ENCODE measurements around the gene EDN2. TPM values are rescaled to one million over a fixed set of nuclear protein-coding genes. Genes with fewer than 3 reads are reported as not detected.

EDN2 gene
- total RNA-seq, 3 donors from 2014 or later (not counting 1 experiment from before 2014, with no cell fraction given) = 0.29 to 0.93 (median 0.64) TPM

GRCh38 chr1:41478118-41478748 lies 6.2 kb downstream of the EDN2 start:
- Mint-ChIP-seq H3K27me3 (ENCODE audit: low read depth in 2 of 2) (peaks cover 0 to 4% of the 10 kb centered on the region in 2 donors), H3K36me3 (no peaks in the 10 kb centered on the region), H3K4me1 (no peaks in the 10 kb centered on the region), H3K9me3 (no peaks in the 10 kb centered on the region), H3K27ac (no peak overlapping the region), H3K4me3 (no peak overlapping the region)
- no peak for TF ChIP-seq CTCF (IDR thresholded peaks at IDR 0.05)
- no peaks in the 10 kb centered on the region for H3K9me3 ChIP-seq (ENCODE audit: control insufficient read depth, insufficient read depth, low read length)
- intact Hi-C loops (cut with micrococcal nuclease) = no loop called here
- H3K36me3 ChIP-seq (ENCODE audit: control insufficient read depth, insufficient read depth, low read length) = no peaks in the 10 kb centered on the region
- no peaks in the 10 kb centered on the region for H3K27me3 ChIP-seq (ENCODE audit: control insufficient read depth, insufficient read depth, low read length)
- 82% methylated on average over 12 of the region's 12 CpGs for WGBS (ENCODE audit: insufficient coverage)
- H3K4me3 ChIP-seq (ENCODE audit: low read length) = no peak overlapping the region
- no peaks in the 10 kb centered on the region for H3K4me1 ChIP-seq (ENCODE audit: control insufficient read depth, insufficient read depth, low read length)
- no peak overlapping the region for H3K27ac ChIP-seq (ENCODE audit: low read length)
- no peak for ATAC-seq
- no peak for DNase-seq

- no peak for ATAC-seq
- H3K4me1 ChIP-seq (ENCODE audit: control insufficient read depth, insufficient read depth, low read length) = no peaks in the 10 kb centered on the region
- no peak for DNase-seq
- H3K4me3 ChIP-seq (ENCODE audit: low read length) = no peak overlapping the region
- no peaks in the 10 kb centered on the region for H3K36me3 Mint-ChIP-seq
- no peak for TF ChIP-seq CTCF (IDR thresholded peaks at IDR 0.05)
- H3K27ac Mint-ChIP-seq = no peak overlapping the region
- H3K27me3 Mint-ChIP-seq (ENCODE audit: low read depth in 2 of 2) = peaks cover 0 to 3% of the 10 kb centered on the region in 2 donors
- intact Hi-C loops (cut with micrococcal nuclease) = no loop called here
- H3K27ac ChIP-seq (ENCODE audit: low read length) = no peak overlapping the region
- no peak overlapping the region for H3K4me3 Mint-ChIP-seq
- 86% methylated on average over 11 of the region's 11 CpGs for WGBS (ENCODE audit: insufficient coverage)
- no peaks in the 10 kb centered on the region for H3K36me3 ChIP-seq (ENCODE audit: control insufficient read depth, insufficient read depth, low read length)
- no peaks in the 10 kb centered on the region for H3K27me3 ChIP-seq (ENCODE audit: control insufficient read depth, insufficient read depth, low read length)
- H3K9me3 Mint-ChIP-seq = no peaks in the 10 kb centered on the region
- no peaks in the 10 kb centered on the region for H3K4me1 Mint-ChIP-seq
- H3K9me3 ChIP-seq (ENCODE audit: control insufficient read depth, insufficient read depth, low read length) = no peaks in the 10 kb centered on the region
Observed at GRCh38 chr1:41476807-41477361, 7.6 kb downstream of the EDN2 start.

- H3K36me3 Mint-ChIP-seq = no peaks in the 10 kb centered on the region
- TF ChIP-seq CTCF (IDR thresholded peaks at IDR 0.05) = no peak
- no peak for ATAC-seq
Observed at GRCh38 chr1:41475859-41476567, 8.5 kb downstream of the EDN2 start.

More at GRCh38 chr1:41475859-41476567, 8.5 kb downstream of the EDN2 start:
- no peaks in the 10 kb centered on the region for H3K36me3 ChIP-seq (ENCODE audit: control insufficient read depth, insufficient read depth, low read length)
- no peaks in the 10 kb centered on the region for H3K9me3 ChIP-seq (ENCODE audit: control insufficient read depth, insufficient read depth, low read length)
- no peaks in the 10 kb centered on the region for H3K4me1 ChIP-seq (ENCODE audit: control insufficient read depth, insufficient read depth, low read length)
- Mint-ChIP-seq H3K9me3 (no peaks in the 10 kb centered on the region), H3K4me3 (no peak overlapping the region), H3K4me1 (no peaks in the 10 kb centered on the region), H3K27me3 (ENCODE audit: low read depth in 2 of 2) (peaks cover 0 to 3% of the 10 kb centered on the region in 2 donors), H3K27ac (no peak overlapping the region)
- DNase-seq = no peak
- no peak overlapping the region for H3K27ac ChIP-seq (ENCODE audit: low read length)
- no peaks in the 10 kb centered on the region for H3K27me3 ChIP-seq (ENCODE audit: control insufficient read depth, insufficient read depth, low read length)
- H3K4me3 ChIP-seq (ENCODE audit: low read length) = no peak overlapping the region
- 79% methylated on average over 7 of the region's 8 CpGs for WGBS (ENCODE audit: insufficient coverage)
- intact Hi-C loops (cut with micrococcal nuclease) = no loop called here
